ENCODE results near the gene GPATCH1.
"Not testable (repeated sequence)": the region's sequence is repeated elsewhere in the genome, so short reads cannot be mapped to it uniquely, and the experiment has no call there.

Gene GPATCH1

DNA sequence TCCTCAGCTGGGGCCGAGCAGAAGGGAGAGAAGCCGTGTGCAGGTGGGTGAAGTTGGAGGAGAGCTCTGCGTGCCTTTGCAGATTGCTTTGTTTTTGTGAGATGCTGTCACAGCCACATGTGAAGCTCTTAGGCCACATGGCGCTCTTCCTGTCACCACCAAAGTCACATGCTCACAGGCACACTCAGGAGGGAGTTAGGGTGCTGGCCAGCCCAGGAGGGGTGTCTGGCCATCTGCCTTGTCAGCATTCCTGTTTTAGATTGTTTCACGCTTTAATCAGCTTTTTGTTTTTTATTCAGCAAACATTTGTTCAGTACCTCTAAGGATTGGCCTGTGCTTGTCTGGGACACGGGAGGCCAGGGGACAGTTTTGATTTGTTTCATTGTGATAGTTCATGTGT lies 21.9 kb downstream of the GPATCH1 start:
- DNase-seq (ENCODE audit: low spot score in 2 of 2) (no peak), ATAC-seq (replicated peaks; ENCODE audit: extremely low read depth, poor library complexity, severe bottlenecking) (no peak)
- Mint-ChIP-seq H3K9me3 (no peaks in the 10 kb centered on the region), H3K27me3 (no peaks in the 10 kb centered on the region), H3K27ac (ENCODE audit: low read depth) (peak overlapping the region; percentile 25), H3K4me3 (no peak overlapping the region), H3K4me1 (peaks cover 11% of the 10 kb centered on the region), H3K36me3 (ENCODE audit: insufficient read depth) (peaks cover 64% of the 10 kb centered on the region)

DNA sequence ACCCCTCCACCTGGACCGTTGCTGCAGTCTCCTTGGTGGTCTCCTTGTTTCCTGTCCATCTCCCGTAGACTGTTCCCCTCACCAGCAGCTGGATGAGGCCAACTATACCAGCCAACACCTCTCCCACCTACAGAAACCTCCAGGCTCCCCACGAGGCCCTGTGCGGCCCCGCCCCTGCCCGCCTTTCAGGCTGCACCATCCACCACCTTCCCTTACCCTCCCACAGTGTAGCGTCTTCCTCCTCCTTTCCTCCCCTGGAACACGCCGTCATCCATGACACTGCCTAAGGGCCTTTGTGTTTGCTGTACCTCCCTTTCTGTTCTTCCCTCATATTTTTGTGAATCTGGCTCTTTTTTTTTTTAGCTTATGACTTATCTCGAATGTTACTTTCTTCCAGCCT lies 27.2 kb downstream of the GPATCH1 start:
- Mint-ChIP-seq H3K9me3 (no peaks in the 10 kb centered on the region), H3K27ac (ENCODE audit: low read depth) (no peak overlapping the region), H3K27me3 (no peaks in the 10 kb centered on the region), H3K36me3 (ENCODE audit: insufficient read depth) (peaks cover 61% of the 10 kb centered on the region), H3K4me1 (peaks cover 5% of the 10 kb centered on the region), H3K4me3 (no peak overlapping the region)
- DNase-seq (ENCODE audit: low spot score in 2 of 2): no peak
- no peak for ATAC-seq (replicated peaks; ENCODE audit: extremely low read depth, poor library complexity, severe bottlenecking)

DNA sequence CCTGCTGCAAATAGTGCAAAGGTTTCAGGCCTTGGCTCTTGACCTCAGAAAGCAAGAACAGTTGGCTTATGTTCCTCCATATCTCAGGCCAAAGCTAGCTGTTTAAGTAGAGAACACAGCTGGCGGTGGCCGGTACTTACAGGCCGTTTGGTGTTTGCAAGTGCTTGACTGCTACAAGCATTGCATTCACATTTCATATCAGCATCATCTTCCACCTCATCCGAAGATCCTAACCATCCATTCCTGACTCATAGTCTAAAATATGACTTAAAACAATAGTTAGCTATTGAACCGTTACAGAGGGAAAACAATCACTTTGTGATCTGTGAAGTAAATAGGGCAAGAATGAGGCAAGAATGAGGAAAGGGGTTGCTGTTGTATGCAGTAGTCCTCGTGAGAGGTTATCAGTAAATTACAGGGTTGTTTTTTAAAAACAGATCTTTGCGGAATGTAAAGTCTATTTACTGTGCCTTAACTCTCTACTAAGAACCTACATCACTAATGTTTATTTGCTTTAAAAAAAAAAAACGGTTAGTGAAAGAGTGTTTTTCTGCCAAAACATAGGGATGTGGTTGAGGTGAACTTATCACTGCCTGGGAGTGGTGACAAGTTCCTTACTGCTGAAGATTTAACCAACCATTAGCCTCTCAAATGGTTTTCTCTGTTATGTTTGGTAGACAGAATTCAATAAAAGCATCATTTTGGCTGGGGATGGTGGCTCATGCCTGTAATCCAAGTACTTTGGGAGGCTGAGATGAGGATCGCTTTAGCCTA lies 29.3 kb downstream of the GPATCH1 start:
- no peak overlapping the region for H3K27ac Mint-ChIP-seq (ENCODE audit: low read depth)

DNA sequence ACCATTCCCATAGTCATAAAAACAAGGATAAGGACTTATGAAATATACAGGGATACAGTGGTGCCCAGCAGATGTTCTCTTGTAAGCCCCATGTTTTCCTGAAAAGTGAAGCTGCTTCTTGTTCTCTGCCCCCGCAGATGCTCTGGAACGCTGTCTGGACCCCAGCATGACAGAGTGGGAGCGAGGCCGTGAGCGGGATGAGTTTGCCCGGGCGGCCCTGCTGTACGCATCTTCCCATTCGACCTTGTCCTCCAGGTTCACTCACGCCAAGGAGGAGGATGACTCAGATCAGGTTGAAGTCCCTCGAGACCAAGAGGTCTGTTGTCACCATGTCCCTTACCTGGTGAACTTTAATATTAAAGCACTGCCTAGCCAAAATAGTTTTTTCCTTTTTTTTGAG lies 30.6 kb downstream of the GPATCH1 start:
- Mint-ChIP-seq H3K4me1 (no peaks in the 10 kb centered on the region), H3K9me3 (no peaks in the 10 kb centered on the region), H3K4me3 (no peak overlapping the region), H3K27ac (ENCODE audit: low read depth) (no peak overlapping the region), H3K27me3 (no peaks in the 10 kb centered on the region), H3K36me3 (ENCODE audit: insufficient read depth) (peaks cover 68% of the 10 kb centered on the region)
- ATAC-seq (replicated peaks; ENCODE audit: extremely low read depth, poor library complexity, severe bottlenecking): no peak
- DNase-seq (ENCODE audit: low spot score in 2 of 2): no peak

More for the DNA sequence above, 29.3 kb downstream of the GPATCH1 start:
- H3K9me3 Mint-ChIP-seq: no peaks in the 10 kb centered on the region
- no peaks in the 10 kb centered on the region for H3K27me3 Mint-ChIP-seq
- no peak for DNase-seq (ENCODE audit: low spot score in 2 of 2)
- H3K4me1 Mint-ChIP-seq: no peaks in the 10 kb centered on the region
- H3K4me3 Mint-ChIP-seq: no peak overlapping the region
- peaks cover 64% of the 10 kb centered on the region for H3K36me3 Mint-ChIP-seq (ENCODE audit: insufficient read depth)
- no peak for ATAC-seq (replicated peaks; ENCODE audit: extremely low read depth, poor library complexity, severe bottlenecking)

DNA sequence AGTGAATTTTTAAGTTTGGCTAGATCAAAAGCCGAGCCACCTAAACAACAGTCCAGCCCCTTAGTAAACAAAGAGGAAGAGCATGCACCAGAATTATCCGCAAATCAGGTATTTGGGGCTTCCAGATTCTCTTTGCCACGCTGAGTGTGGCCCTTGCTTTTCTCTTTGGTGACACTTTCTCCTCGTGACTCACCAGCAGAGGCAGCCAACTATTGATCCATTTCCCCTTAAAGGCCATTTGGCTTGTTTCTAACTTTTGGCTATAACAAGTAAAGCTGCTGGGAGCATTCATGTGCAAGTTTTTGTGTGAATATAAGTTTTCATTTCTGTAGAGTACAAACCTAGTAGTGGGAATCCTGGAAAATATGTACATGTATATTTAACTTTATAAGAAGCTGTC lies 33.3 kb downstream of the GPATCH1 start:
- H3K4me1 Mint-ChIP-seq: no peaks in the 10 kb centered on the region
- H3K27me3 Mint-ChIP-seq: no peaks in the 10 kb centered on the region
- H3K9me3 Mint-ChIP-seq: no peaks in the 10 kb centered on the region
- no peak for DNase-seq (ENCODE audit: low spot score in 2 of 2)
- ATAC-seq (replicated peaks; ENCODE audit: extremely low read depth, poor library complexity, severe bottlenecking): no peak
- H3K4me3 Mint-ChIP-seq: no peak overlapping the region
- peaks cover 73% of the 10 kb centered on the region for H3K36me3 Mint-ChIP-seq (ENCODE audit: insufficient read depth)
- H3K27ac Mint-ChIP-seq (ENCODE audit: low read depth): peak overlapping the region; percentile 51

DNA sequence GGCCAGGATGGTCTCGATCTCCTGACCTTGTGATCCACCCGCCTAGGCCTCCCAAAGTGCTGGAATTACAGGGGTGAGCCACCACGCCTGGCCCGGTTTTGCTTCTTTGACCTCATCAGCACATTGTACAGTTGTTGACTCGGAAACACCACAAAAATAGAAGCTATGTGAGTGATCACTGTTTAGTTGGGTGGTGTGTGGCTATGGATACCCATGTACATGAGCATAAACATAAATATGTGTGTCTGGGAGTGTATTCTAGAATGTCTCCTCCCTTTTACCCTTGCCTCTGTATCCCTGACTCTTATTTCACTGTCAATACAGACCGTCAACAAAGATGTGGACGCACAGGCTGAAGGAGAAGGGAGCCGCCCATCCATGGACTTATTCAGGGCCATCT lies 36.5 kb downstream of the GPATCH1 start:
- Mint-ChIP-seq H3K4me1 (no peaks in the 10 kb centered on the region), H3K4me3 (no peak overlapping the region), H3K9me3 (no peaks in the 10 kb centered on the region), H3K27ac (ENCODE audit: low read depth) (no peak overlapping the region), H3K36me3 (ENCODE audit: insufficient read depth) (peaks cover 57% of the 10 kb centered on the region), H3K27me3 (no peaks in the 10 kb centered on the region)
- no peak for DNase-seq (ENCODE audit: low spot score in 2 of 2)
- ATAC-seq (replicated peaks; ENCODE audit: extremely low read depth, poor library complexity, severe bottlenecking): no peak

DNA sequence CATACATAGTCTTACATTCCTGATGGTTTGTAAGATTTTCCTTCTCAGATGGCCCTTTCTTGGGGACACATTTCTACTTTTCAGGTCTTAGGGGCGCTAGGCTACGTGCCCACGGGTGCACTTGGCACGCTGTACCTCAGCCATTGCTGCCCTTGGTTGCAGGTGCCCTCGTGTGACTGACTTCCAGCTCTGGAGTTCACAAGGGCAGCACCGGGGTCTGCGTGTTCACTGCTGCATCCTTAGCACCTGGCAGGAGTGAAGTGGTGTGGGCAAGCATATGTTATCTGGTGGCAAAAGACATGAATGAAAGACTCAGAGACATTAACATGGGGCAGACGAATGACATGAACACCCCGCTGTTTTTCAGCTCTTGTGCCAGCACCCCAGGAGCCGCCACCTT lies 37.7 kb downstream of the GPATCH1 start:
- Mint-ChIP-seq H3K27me3 (no peaks in the 10 kb centered on the region), H3K27ac (ENCODE audit: low read depth) (no peak overlapping the region), H3K36me3 (ENCODE audit: insufficient read depth) (peaks cover 51% of the 10 kb centered on the region), H3K9me3 (no peaks in the 10 kb centered on the region), H3K4me1 (no peaks in the 10 kb centered on the region), H3K4me3 (no peak overlapping the region)
- ATAC-seq (replicated peaks; ENCODE audit: extremely low read depth, poor library complexity, severe bottlenecking) (no peak), DNase-seq (ENCODE audit: low spot score in 2 of 2) (no peak)

DNA sequence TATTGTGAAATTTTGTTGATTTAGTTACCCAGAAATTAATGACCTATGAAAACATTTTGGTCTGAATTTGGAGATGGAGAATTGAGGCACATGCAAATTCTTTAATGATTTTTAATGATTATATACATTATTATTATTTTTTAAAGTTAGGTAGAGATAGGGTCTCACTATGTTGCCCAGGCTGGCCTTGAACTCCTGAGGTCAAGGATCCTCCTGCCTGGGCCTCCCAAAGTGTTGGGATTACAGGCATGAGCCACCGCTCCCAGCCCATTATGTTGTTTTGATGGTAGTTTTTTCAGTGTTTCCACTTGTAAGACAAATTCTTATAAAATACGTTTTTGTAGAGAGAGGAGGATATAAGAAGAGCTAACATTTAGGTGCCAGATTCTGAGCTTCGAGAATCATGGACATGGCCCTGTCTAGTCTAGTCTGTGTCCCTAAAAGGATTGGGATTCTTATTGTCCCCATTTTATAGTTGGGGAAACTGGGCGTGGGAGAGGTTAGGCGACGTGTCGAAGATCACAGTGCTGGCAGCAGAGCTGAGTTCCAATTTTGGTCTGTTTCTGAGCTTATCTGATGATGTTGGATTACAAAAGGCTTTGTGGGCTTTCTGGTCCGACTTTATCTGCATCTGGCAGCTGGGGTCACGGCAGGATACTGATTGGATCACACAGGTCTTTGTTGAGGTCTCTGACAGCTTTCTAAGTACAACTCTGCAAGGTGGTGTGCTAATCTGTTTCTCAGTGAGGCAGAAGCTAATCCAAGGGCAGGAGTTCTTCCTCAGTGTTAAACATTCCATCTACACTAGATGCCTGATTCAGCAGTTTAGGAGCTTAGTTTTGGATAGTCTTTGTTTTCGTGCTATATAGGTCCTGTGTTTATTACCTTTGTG lies 43.5 kb downstream of the GPATCH1 start:
- Mint-ChIP-seq H3K27me3 (no peaks in the 10 kb centered on the region), H3K27ac (ENCODE audit: low read depth) (no peak overlapping the region), H3K36me3 (ENCODE audit: insufficient read depth) (peaks cover 40% of the 10 kb centered on the region), H3K4me1 (no peaks in the 10 kb centered on the region), H3K9me3 (no peaks in the 10 kb centered on the region), H3K4me3 (no peak overlapping the region)
- DNase-seq (ENCODE audit: low spot score in 2 of 2): no peak
- no peak for ATAC-seq (replicated peaks; ENCODE audit: extremely low read depth, poor library complexity, severe bottlenecking)

DNA sequence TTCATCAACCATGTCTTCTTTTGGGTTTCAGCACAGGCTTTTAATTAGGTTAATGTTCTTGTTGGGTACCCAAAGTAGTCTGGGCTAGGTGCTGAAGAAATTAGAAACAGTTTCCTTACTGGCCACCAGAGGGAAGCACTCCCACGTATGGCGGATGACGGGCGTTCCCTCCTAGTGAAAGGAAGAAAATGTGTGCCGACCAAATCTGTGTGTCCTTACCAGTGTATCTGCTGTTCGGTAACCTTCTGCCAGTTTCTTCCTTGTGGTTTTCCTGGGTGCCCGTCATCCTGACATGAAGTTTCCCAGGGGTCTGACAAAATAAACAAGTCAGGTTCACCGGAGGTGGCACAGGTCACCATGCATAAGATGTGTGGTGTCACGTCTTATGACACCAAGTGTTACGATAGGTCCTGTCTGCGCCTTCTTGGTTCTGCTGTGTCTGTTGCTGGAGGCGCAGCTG lies 45.0 kb downstream of the GPATCH1 start:
- no peak overlapping the region for H3K27ac Mint-ChIP-seq (ENCODE audit: low read depth)
- no peaks in the 10 kb centered on the region for H3K9me3 Mint-ChIP-seq
- DNase-seq (ENCODE audit: low spot score in 2 of 2): peak; percentile 21 to 36
- no peak overlapping the region for H3K4me3 Mint-ChIP-seq
- no peaks in the 10 kb centered on the region for H3K4me1 Mint-ChIP-seq
- H3K27me3 Mint-ChIP-seq: no peaks in the 10 kb centered on the region
- ATAC-seq (replicated peaks; ENCODE audit: extremely low read depth, poor library complexity, severe bottlenecking): peak; percentile 62
- peaks cover 51% of the 10 kb centered on the region for H3K36me3 Mint-ChIP-seq (ENCODE audit: insufficient read depth)

DNA sequence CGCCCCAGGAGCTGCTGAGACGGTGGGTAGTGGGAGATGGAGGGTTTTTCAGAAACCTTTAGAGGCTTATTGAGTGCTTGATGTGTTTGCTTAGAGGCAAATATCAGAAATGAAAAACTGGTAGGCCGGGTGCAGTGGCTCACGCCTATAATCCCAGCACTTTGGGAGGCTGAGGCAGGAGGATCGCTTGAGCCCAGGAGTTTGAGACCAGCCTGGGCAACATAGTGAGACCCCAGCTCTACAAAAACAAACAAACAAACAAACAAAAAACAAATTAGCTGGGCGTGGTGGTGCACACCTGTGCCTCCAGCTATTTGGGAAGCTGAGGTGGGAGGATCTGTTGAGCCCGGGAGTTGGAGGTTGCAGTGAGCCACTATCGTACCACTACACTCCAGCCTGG lies 45.7 kb downstream of the GPATCH1 start:
- not testable (repeated sequence) for H3K4me1 Mint-ChIP-seq; H3K27ac Mint-ChIP-seq (ENCODE audit: low read depth); H3K4me3 Mint-ChIP-seq; DNase-seq (ENCODE audit: low spot score in 2 of 2); H3K27me3 Mint-ChIP-seq; ATAC-seq (replicated peaks; ENCODE audit: extremely low read depth, poor library complexity, severe bottlenecking); H3K9me3 Mint-ChIP-seq
- H3K36me3 Mint-ChIP-seq (ENCODE audit: insufficient read depth): peaks cover 51% of the 10 kb centered on the region

DNA sequence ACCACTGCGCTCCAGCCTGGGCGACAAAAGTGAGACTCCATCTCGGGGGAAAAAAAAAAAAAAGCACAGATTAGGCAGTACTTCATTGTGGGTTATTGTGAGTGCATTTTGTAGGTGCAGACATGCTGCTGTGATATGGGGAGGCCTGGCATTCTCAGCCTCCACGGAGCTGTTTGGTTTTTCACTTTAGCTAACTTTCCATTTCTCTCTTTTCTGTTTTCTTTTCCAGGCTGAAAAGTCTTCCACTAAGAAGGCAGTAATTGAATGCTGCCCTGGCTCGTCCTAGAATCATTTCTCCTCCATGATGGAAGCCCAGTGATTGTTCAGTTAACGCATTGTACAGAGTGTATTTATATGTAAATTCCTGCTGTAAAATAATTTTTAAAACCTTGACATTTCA lies 48.9 kb downstream of the GPATCH1 start:
- Mint-ChIP-seq H3K4me3 (no peak overlapping the region), H3K27ac (ENCODE audit: low read depth) (no peak overlapping the region), H3K4me1 (peaks cover 1% of the 10 kb centered on the region), H3K36me3 (ENCODE audit: insufficient read depth) (peaks cover 40% of the 10 kb centered on the region), H3K9me3 (no peaks in the 10 kb centered on the region), H3K27me3 (no peaks in the 10 kb centered on the region)
- ATAC-seq (replicated peaks; ENCODE audit: extremely low read depth, poor library complexity, severe bottlenecking): no peak
- no peak for DNase-seq (ENCODE audit: low spot score in 2 of 2)

DNA sequence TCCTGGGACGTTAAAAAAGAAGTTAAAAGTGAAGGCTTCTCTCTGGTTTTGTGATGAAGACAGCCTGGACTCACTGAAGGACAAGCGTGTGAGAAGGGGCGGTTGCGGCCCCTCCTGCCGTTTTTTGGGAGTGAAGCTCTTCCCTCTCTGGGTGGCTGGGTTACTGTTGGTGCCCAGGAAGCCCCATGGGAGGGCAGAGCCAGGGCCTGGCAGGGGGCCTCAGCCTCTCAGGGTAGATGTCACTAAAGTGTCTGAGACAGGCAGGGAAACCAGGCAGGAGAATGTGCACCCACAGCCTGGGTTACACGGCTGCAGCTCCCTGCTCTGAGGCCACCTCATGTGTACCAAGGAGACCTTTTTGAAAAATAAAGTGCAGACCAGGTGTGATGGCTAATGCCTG lies 49.5 kb downstream of the GPATCH1 start:
- Mint-ChIP-seq H3K4me1 (peaks cover 5% of the 10 kb centered on the region), H3K4me3 (no peak overlapping the region), H3K27ac (ENCODE audit: low read depth) (no peak overlapping the region), H3K9me3 (no peaks in the 10 kb centered on the region), H3K36me3 (ENCODE audit: insufficient read depth) (peaks cover 38% of the 10 kb centered on the region), H3K27me3 (no peaks in the 10 kb centered on the region)
- ATAC-seq (replicated peaks; ENCODE audit: extremely low read depth, poor library complexity, severe bottlenecking) (no peak), DNase-seq (ENCODE audit: low spot score in 2 of 2) (no peak)

DNA sequence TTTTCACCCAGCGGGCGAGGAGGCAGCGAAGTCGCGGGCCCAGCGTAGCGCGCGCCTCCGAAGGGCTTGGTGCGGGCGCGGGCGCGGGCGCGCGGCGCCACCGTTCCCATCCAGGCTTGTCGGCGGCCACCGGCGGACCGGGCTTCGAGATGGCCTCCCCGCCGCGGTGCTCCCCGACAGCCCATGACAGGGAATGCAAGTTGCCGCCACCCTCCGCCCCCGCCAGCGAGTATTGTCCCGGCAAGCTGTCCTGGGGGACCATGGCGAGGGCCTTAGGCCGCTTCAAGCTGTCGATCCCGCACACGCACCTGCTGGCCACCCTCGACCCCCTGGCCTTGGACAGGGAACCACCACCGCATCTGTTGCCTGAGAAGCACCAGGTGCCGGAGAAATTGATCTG lies 51.0 kb downstream of the GPATCH1 start, which contains the start of gene WDR88:
Gene WDR88 (plus strand): TSS at position 94 of the 400 bp plus-strand sequence. CDS start 56 bp downstream, at position 150.
- H3K4me1 Mint-ChIP-seq: peaks cover 5% of the 10 kb centered on the region
- peaks cover 32% of the 10 kb centered on the region for H3K36me3 Mint-ChIP-seq (ENCODE audit: insufficient read depth)
- H3K4me3 Mint-ChIP-seq: no peak within 1 kb of the TSS
- H3K9me3 Mint-ChIP-seq: no peaks in the 10 kb centered on the region
- no peak for ATAC-seq (replicated peaks; ENCODE audit: extremely low read depth, poor library complexity, severe bottlenecking)
- H3K27me3 Mint-ChIP-seq: no peaks in the 10 kb centered on the region
- DNase-seq (ENCODE audit: low spot score in 2 of 2): no peak
- no peak within 1 kb of the TSS for H3K27ac Mint-ChIP-seq (ENCODE audit: low read depth)

Measured in central memory CD8-positive, alpha-beta T cell (primary cell).